VCaP (cell line): ENCODE results near the gene ZBTB22.
"Not testable (repeated sequence)": the region's sequence is repeated elsewhere in the genome, so short reads cannot be mapped to it uniquely, and the experiment has no call there.

Source experiments
- H3K27ac ChIP-seq: fragments of 450-650 bp; 2 replicates; pipeline ENCODE4 v1.5.1; 2017
- TF ChIP-seq, protein P1 (sequence below): fragments of 450-650 bp; conservative IDR thresholded peaks from 2 replicates; pipeline ENCODE4 v1.5.1; 2017; ENCODE audit warnings: mild to moderate bottlenecking, moderate library complexity

The ZBTB22 gene

GRCh38 chr6:33288141-33288920 lies 29.2 kb downstream of the ZBTB22 start:
- H3K27ac ChIP-seq, result peak overlapping the region; percentile 81
- TF ChIP-seq, protein P1, sequence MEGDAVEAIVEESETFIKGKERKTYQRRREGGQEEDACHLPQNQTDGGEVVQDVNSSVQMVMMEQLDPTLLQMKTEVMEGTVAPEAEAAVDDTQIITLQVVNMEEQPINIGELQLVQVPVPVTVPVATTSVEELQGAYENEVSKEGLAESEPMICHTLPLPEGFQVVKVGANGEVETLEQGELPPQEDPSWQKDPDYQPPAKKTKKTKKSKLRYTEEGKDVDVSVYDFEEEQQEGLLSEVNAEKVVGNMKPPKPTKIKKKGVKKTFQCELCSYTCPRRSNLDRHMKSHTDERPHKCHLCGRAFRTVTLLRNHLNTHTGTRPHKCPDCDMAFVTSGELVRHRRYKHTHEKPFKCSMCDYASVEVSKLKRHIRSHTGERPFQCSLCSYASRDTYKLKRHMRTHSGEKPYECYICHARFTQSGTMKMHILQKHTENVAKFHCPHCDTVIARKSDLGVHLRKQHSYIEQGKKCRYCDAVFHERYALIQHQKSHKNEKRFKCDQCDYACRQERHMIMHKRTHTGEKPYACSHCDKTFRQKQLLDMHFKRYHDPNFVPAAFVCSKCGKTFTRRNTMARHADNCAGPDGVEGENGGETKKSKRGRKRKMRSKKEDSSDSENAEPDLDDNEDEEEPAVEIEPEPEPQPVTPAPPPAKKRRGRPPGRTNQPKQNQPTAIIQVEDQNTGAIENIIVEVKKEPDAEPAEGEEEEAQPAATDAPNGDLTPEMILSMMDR, result no peak

DNA sequence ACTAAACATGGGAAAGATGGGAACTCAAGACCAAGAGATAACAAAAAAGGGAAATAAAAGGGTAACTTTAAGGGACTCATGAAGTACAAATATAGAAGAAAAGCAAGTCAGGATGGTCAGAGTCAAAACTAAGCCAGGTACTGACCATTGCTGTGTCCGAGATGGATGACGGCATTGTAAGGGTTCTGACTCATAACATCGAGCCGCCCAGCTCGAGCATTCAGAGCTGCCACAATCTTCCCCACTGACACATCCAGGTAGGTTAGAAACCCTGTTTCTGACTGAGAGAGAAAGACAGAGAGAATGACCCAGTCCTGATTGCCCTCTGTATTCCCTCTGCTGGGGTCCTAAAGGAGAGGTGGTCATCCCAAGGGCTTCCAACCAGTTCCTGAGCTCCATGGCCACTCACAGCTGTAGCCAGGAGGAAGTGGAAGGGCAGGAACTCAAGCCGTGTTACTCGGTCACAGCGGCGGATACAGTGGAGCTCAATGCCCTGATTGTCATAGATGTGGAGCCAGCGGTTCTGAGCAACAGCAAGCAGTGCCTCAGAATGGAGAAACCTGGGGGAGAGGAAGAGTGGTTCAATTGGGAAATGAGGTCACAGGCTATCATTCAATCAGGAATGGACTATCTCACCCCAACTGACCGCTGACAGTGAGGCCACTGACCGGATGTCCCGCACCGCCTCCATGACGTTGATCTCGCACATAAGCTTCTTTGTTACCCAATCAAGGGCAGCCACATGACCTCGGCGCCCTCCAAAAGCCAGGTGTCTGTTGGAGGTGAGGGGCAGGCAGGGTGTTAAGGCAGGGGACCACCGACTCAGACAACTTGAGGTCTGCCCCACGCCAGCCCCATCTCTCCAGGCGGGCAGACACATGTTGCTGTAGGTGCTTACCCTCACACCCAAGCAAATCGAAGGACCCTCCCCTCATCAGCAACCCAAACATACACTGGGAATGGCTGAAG lies 30.3 kb downstream of the ZBTB22 start:
- TF ChIP-seq, protein P1, result no peak
- H3K27ac ChIP-seq, result peak overlapping the region; percentile 81; the same call in 1 of the 2 replicates

DNA sequence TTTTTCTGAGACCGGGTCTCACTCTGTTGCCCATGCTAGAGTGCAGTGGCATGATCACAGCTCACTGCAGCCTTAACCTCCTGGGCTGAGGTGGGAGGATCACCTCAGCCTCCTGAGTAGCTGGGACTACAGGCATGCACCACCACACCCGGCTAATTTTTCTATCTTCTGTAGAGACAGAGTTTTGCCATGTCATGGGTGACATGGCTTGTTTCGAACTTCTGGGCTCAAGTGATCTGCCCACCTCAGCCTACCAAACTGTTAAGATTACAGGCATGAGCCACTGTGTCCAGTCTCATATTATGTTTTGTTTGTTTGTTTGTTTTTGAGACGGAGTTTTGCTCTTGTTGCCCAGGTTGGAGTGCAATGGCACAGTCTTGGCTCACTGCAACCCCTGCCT lies 32.3 kb downstream of the ZBTB22 start:
- H3K27ac ChIP-seq, result not testable (repeated sequence)

GRCh38 chr6:33280539-33280938 lies 37.0 kb downstream of the ZBTB22 start:
- H3K27ac ChIP-seq, result peak overlapping the region; percentile 100
- TF ChIP-seq, protein P1, result no peak

DNA sequence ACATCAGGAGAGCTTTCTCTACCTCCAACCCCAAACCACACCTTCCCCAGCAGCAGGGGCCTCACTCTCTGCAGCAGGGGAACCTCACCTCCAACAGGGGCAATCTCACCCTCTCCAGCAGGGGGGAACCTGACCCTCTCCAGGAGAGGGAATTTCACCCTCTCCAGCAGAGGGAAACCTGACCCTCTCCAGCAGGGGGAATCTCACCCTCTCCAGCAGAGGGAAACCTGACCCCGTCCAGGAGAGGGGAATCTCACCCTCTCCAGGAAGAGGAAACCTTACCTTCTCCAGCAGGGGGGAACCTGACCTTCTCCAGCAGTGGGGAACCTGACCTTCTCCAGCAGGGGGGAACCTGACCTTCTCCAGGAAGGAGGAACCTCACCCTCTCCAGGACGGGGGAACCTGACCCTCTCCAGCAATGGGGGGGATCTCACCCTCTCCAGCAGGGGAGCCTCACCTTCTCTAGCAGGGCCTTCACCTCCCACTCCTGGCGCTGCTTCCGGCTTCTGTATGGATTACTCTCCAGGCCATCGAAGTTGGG lies 37.5 kb downstream of the ZBTB22 start:
- H3K27ac ChIP-seq, result peak overlapping the region; percentile 100

GRCh38 chr6:33279257-33279695 lies 38.3 kb downstream of the ZBTB22 start:
- peak overlapping the region; percentile 100 for H3K27ac ChIP-seq
- TF ChIP-seq, protein P1, result no peak

More for the DNA sequence above, 37.5 kb downstream of the ZBTB22 start:
- TF ChIP-seq, protein P1, result peak; percentile 90

- TF ChIP-seq, protein P1, result no peak
- peak overlapping the region; percentile 100; the same call in 1 of the 2 replicates for H3K27ac ChIP-seq
These were observed 38.7 kb downstream of the ZBTB22 start for GRCh38 chr6:33278810-33279209.
